ENCODE measurements around the gene PLEKHA4.

The PLEKHA4 gene

GRCh38 chr19:48799358-48800300, 68.8 kb downstream of the PLEKHA4 start:
- Histone ChIP-seq H3F3A (ENCODE audit: insufficient read depth, low read length) (no peaks in the 10 kb centered on the region), H3K27ac (ENCODE audit: low read length) (no peak overlapping the region), H4K20me1 (ENCODE audit: insufficient read depth, low read length) (no peaks in the 10 kb centered on the region), H3K36me3 (replicated peaks; ENCODE audit: insufficient read depth, low read length) (no peaks in the 10 kb centered on the region), H3K79me2 (ENCODE audit: low read length) (no peaks in the 10 kb centered on the region), H3K4me3 (ENCODE audit: low read length) (no peak overlapping the region), H2AFZ (ENCODE audit: low read length) (no peak overlapping the region), H3K9ac (ENCODE audit: low read length) (no peak overlapping the region), H3K9me2 (replicated peaks; ENCODE audit: insufficient read depth, low read length) (no peaks in the 10 kb centered on the region), H3K4me1 (ENCODE audit: low read length) (no peaks in the 10 kb centered on the region), H3K4me2 (ENCODE audit: low read depth, low read length) (no peak overlapping the region), H3K27me3 (replicated peaks; ENCODE audit: insufficient read depth, low read length) (no peaks in the 10 kb centered on the region), H3K9me3 (replicated peaks; ENCODE audit: insufficient read depth, low read length) (no peaks in the 10 kb centered on the region)
- no peak for DNase-seq
- no peak for TF ChIP-seq EZH2phosphoT487 (IDR thresholded peaks at IDR 0.05; ENCODE audit: low read length)
- TF ChIP-seq EZH2 (optimal IDR thresholded peaks at IDR 0.05; ENCODE audit: low read depth, low read length) = no peak
- TF ChIP-seq, protein P1, sequence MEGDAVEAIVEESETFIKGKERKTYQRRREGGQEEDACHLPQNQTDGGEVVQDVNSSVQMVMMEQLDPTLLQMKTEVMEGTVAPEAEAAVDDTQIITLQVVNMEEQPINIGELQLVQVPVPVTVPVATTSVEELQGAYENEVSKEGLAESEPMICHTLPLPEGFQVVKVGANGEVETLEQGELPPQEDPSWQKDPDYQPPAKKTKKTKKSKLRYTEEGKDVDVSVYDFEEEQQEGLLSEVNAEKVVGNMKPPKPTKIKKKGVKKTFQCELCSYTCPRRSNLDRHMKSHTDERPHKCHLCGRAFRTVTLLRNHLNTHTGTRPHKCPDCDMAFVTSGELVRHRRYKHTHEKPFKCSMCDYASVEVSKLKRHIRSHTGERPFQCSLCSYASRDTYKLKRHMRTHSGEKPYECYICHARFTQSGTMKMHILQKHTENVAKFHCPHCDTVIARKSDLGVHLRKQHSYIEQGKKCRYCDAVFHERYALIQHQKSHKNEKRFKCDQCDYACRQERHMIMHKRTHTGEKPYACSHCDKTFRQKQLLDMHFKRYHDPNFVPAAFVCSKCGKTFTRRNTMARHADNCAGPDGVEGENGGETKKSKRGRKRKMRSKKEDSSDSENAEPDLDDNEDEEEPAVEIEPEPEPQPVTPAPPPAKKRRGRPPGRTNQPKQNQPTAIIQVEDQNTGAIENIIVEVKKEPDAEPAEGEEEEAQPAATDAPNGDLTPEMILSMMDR (IDR thresholded peaks at IDR 0.05; ENCODE audit: low read length) = no peak

GRCh38 chr19:48798937-48799336, 69.5 kb downstream of the PLEKHA4 start:
- H3K27me3 ChIP-seq (replicated peaks; ENCODE audit: insufficient read depth, low read length) = no peaks in the 10 kb centered on the region
- H3K4me3 ChIP-seq (ENCODE audit: low read length) = no peak overlapping the region
- no peaks in the 10 kb centered on the region for H3K36me3 ChIP-seq (replicated peaks; ENCODE audit: insufficient read depth, low read length)
- H4K20me1 ChIP-seq (ENCODE audit: insufficient read depth, low read length) = no peaks in the 10 kb centered on the region
- H3K9ac ChIP-seq (ENCODE audit: low read length) = no peak overlapping the region
- DNase-seq = no peak
- H3F3A ChIP-seq (ENCODE audit: insufficient read depth, low read length) = no peaks in the 10 kb centered on the region
- no peaks in the 10 kb centered on the region for H3K9me2 ChIP-seq (replicated peaks; ENCODE audit: insufficient read depth, low read length)
- H3K79me2 ChIP-seq (ENCODE audit: low read length) = no peaks in the 10 kb centered on the region
- no peak overlapping the region for H3K27ac ChIP-seq (ENCODE audit: low read length)
- H2AFZ ChIP-seq (ENCODE audit: low read length) = no peak overlapping the region
- no peak overlapping the region for H3K4me2 ChIP-seq (ENCODE audit: low read depth, low read length)
- no peak for TF ChIP-seq EZH2phosphoT487 (IDR thresholded peaks at IDR 0.05; ENCODE audit: low read length)
- no peak for TF ChIP-seq EZH2 (optimal IDR thresholded peaks at IDR 0.05; ENCODE audit: low read depth, low read length)
- TF ChIP-seq, protein P1 (IDR thresholded peaks at IDR 0.05; ENCODE audit: low read length) = no peak
- no peaks in the 10 kb centered on the region for H3K9me3 ChIP-seq (replicated peaks; ENCODE audit: insufficient read depth, low read length)
- no peaks in the 10 kb centered on the region for H3K4me1 ChIP-seq (ENCODE audit: low read length)

GRCh38 chr19:48797103-48797502, 71.3 kb downstream of the PLEKHA4 start:
- no peaks in the 10 kb centered on the region for H3K9me2 ChIP-seq (replicated peaks; ENCODE audit: insufficient read depth, low read length)
- no peaks in the 10 kb centered on the region for H4K20me1 ChIP-seq (ENCODE audit: insufficient read depth, low read length)
- H3K4me1 ChIP-seq (ENCODE audit: low read length) = no peaks in the 10 kb centered on the region
- H3K9me3 ChIP-seq (replicated peaks; ENCODE audit: insufficient read depth, low read length) = no peaks in the 10 kb centered on the region
- no peaks in the 10 kb centered on the region for H3K36me3 ChIP-seq (replicated peaks; ENCODE audit: insufficient read depth, low read length)
- no peak for TF ChIP-seq EZH2 (optimal IDR thresholded peaks at IDR 0.05; ENCODE audit: low read depth, low read length)
- TF ChIP-seq, protein P1 (IDR thresholded peaks at IDR 0.05; ENCODE audit: low read length) = no peak
- no peak for TF ChIP-seq EZH2phosphoT487 (IDR thresholded peaks at IDR 0.05; ENCODE audit: low read length)
- H3F3A ChIP-seq (ENCODE audit: insufficient read depth, low read length) = no peaks in the 10 kb centered on the region
- no peak overlapping the region for H2AFZ ChIP-seq (ENCODE audit: low read length)
- no peaks in the 10 kb centered on the region for H3K79me2 ChIP-seq (ENCODE audit: low read length)
- H3K9ac ChIP-seq (ENCODE audit: low read length) = no peak overlapping the region
- no peak for DNase-seq
- no peaks in the 10 kb centered on the region for H3K27me3 ChIP-seq (replicated peaks; ENCODE audit: insufficient read depth, low read length)
- H3K4me2 ChIP-seq (ENCODE audit: low read depth, low read length) = no peak overlapping the region
- no peak overlapping the region for H3K27ac ChIP-seq (ENCODE audit: low read length)
- no peak overlapping the region for H3K4me3 ChIP-seq (ENCODE audit: low read length)

Measured in MM.1S (cell line).